GM18909 (cell line): Measurements from ENCODE around the gene PLS1.
"Not testable (repeated sequence)": the region's sequence is repeated elsewhere in the genome, so short reads cannot be mapped to it uniquely, and the experiment has no call there.

Experiments
- ATAC-seq: cut with Tn5 transposase; IDR thresholded peaks from one replicate; pipeline ENCODE4 v1.9.1; 2021; ENCODE audit warnings: mild to moderate bottlenecking; ENCODE audit not compliant: unreplicated experiment, poor library complexity

PLS1 gene, protein sequence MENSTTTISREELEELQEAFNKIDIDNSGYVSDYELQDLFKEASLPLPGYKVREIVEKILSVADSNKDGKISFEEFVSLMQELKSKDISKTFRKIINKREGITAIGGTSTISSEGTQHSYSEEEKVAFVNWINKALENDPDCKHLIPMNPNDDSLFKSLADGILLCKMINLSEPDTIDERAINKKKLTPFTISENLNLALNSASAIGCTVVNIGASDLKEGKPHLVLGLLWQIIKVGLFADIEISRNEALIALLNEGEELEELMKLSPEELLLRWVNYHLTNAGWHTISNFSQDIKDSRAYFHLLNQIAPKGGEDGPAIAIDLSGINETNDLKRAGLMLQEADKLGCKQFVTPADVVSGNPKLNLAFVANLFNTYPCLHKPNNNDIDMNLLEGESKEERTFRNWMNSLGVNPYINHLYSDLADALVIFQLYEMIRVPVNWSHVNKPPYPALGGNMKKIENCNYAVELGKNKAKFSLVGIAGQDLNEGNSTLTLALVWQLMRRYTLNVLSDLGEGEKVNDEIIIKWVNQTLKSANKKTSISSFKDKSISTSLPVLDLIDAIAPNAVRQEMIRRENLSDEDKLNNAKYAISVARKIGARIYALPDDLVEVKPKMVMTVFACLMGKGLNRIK

DNA sequence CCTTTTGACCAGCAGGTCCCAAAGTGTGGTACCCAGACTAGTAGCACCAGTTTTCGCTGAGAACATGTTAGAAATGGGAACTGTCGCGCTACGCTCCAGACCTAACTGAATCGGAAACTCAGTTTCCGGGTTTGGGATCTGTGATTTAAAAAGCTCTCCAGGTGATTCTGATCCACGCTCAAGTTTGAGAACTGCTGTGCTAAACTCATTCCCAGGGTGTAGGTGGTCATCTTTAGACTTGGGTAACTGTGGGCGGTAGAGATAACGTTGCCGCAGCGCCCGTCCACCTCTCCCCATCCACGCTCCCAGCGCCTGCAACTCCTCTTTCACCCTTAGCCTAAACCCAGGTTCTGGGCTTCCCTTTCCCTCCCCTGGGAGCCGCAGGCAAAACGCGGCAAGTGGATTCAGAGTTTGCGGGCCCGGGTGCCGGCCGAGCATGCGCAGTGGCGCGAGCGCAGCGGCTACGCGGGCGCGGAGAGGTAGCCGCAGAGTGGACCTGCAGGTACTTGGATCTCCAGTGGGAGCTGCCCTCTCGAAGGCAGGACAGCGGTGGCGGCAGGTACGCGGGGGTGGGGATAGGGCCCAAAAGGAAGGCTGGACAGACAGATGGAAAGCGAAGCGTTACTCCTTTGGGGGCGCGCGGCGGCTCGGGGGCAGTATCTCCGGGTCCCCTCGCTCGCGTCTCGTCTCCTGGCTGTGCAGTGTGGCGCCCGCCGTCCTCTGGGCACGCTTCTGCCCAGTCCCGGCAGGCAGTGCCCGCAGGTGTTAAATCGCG lies at the start of gene PLS1:
Gene PLS1 (plus strand): TSS at position 443 of the 775 bp plus-strand sequence. CDS start 67,845 bp downstream, outside the sequence.
- peak; percentile 86 for ATAC-seq

DNA sequence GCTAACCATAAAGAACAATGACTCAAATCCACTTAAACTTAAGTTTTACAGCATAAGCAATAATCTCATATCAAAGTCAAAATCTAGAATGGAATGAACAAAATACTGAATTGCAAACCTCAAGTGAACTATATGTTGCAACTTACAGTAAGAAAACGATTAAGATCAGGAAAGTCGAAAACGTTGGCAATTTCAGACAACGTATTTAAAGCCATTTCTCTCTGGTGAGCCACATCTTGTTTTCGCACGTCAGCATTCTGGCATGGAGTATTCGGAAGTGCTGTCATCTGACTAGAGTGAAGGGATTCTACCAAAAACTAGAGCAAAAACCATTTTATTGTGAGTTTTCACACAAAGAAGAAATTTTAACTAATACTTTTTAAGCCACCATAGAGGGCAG lies 46.2 kb upstream of the PLS1 start:
- ATAC-seq = no peak

DNA sequence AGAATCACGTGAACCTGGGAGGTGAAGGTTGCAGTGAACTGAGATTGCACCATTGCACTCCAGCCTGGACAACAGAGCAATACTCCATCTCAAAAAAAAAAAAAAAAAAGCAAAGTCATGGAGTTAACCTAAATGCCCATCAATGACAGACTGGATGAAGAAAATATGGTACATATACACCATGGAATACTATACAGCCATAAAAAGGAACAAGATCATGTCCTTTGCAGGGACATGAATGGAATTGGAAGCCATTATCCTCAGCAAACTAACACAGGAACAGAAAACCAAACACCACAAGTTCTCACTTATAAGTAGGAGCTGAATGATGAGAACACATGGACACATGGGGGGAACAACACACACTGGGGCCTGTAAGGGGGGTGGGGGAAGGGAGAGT lies 43.6 kb upstream of the PLS1 start:
- ATAC-seq = not testable (repeated sequence)

DNA sequence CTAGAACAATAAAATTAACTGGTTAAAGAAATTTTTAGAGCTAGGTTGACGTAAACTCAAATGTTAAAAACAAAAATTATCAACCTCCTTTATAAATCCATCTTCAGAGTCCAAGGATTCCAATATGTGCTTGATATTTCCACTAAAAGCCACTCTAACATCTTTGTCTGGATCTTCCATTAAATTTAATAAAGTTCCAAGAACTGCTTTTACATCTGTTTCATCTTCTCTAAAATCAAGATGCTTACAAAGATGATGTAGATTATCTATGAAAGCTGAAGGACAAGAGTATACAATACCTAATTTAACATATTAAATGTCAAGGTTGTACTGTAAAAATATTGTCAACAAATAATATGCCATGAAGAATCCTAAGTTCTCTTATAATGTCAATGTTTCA lies 42.5 kb upstream of the PLS1 start:
- ATAC-seq = no peak

DNA sequence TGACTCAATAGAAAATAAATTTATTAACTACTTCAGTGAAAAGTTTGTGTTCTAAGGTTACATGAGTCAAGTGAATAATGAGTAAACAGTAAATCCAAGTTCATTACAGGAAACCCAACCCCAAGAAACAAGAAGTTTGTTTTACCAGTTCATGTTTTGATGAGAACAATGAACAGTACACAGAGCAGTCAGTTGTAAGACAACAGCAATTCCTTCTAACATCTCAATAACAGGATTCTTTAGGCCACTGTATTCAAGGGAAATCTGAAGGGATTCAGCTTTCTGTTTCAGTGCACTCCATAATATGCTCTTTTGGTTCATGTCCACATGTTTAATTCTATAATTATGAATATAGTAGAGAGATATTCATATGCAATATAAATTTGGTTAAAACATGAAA lies 36.1 kb upstream of the PLS1 start:
- no peak for ATAC-seq

DNA sequence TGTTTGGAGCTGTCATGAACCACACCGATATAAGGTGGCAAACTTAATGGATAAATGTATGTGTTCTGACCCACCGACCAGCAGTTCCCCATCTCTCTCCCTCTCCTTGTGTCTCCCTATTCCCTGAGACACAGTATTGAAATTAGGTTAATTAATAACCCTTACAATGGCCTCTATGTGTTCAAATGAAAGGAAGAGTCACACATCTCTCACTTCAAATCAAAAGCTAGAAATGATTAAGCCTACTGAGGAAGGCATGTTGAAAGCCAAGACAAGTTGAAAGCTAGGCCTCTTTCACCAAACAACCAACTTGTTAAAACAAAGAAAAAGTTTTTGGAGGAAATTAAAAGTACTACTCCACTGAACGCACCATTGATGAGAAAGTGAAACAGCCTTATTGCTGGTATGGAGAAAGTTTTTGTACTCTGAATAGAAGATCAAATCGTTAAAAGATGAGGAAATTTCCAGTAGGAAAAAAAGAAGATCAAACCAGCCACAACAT lies 32.6 kb upstream of the PLS1 start:
- no peak for ATAC-seq

DNA sequence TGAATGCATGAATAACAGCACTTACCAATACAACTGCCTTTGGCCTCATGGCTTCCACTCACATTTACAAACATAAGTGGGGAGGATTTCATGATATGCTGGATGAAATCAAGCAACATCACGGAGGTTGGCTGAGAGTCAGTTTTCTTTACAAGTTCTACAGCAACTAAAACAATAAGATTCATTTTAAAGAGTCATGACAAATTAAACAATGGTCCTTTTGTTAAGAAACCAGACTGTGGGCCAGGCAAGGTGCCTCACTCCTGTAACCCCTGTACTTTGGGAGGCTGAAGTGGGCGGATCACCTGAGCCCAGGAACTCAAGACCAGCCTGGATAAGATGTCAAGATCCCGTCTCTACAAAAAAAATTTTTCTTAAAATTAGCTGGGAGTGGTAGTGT lies 30.1 kb upstream of the PLS1 start:
- ATAC-seq = no peak

DNA sequence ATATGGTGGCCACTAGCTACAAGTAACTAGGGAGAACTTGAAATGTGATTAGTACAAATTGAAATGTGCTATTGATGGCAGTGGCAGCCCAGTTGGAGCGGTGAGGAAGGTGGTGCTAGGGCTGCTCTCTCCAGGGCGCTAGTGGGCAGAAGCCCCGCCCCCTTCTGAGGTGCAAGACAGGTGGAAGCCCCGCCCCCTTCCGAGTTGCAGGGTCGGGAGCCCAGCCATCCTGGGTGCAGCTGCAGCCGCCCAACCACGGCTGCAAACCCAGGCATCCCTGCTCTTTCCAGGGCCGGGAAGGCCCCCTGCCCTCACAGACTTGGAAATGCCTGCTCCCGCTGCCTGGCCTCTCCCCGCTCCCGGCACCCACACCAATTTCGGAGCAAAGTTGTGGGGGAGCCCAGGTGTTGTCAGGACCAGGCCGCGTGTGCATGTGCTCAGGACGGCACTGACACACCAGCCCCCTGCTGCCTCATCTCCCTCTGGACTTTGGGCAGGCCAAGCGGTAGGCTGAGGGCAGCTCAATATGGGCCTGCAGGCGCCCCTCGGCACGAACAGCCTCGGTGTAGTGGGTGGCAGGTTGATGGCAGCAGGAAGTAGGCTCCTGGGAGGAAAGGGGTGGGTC lies 27.7 kb upstream of the PLS1 start:
- no peak for ATAC-seq

DNA sequence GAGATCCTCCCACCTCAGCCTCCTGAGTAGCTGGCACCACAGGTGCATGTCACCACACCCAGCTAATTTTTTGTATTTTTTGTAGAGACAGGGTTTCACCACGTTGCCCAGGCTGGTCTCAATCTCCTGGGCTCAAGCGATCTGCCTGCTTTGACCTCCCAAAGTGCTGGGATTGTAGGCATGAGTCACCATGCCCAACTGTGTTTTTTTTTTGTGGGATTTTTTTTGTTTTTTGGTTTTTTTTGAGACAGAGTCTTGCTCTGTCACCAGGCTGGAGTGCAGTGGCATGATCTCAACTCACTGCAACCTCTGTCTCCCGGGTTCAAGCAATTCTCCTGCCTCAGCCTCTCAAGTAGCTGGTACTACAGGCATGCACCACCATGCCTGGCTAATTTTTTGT lies 26.8 kb upstream of the PLS1 start:
- ATAC-seq = not testable (repeated sequence)

DNA sequence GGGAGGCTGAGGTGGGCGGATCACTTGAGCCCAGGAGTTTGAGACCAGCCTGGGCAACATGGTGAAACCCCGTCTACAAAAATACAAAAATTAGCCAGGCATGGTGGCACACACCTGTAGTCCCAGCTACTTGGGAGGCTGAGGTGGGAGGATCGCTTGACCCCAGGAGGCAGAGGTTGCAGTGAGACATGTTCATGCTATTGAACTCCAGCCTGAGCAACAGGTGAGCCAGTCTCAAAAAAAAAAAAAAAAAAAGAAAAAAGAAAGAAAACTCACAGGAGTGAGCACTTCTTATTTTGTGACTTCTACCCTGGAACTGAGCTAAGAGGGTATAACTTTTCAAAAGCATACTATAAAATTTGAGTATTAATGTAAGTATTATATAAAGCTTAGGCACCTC lies 22.0 kb upstream of the PLS1 start:
- not testable (repeated sequence) for ATAC-seq

DNA sequence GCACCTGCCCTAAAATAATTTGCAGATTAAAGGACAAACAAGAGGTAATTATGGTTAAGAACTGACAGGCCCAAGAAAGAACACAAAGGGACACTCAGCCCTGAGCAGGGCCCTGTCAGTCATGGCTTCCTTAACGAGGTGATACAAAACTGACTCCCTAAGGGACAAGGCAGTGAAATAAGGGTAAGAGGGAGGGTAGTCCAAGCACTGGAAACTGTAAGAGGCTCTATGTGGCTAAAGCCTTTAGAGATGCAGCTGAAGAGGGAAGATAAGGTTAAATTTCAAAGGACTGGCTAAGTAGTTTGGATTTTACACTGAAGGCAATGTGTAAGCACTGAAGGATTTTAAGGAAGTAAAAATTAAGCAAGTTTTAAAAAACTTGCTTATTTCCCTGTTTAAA lies 21.5 kb upstream of the PLS1 start:
- no peak for ATAC-seq

DNA sequence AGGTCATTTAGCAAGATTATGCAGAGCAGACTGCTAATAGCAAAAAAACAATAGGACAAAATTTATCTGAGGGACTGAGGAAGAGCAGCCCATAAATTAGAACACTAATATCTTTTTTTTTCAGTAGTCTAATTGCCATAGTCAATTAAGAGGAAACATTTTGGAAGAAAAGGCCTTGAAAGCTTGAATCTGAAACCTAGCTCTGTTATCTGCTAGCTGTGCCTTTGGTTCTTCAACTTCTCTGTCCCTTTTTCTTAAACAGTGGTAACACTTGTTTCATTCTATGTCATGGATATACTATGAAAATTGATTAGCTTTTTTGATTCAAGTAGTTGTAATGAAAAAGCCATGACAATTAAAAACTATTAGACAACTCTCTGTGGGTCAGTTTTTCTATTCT lies 19.4 kb upstream of the PLS1 start:
- ATAC-seq = no peak

DNA sequence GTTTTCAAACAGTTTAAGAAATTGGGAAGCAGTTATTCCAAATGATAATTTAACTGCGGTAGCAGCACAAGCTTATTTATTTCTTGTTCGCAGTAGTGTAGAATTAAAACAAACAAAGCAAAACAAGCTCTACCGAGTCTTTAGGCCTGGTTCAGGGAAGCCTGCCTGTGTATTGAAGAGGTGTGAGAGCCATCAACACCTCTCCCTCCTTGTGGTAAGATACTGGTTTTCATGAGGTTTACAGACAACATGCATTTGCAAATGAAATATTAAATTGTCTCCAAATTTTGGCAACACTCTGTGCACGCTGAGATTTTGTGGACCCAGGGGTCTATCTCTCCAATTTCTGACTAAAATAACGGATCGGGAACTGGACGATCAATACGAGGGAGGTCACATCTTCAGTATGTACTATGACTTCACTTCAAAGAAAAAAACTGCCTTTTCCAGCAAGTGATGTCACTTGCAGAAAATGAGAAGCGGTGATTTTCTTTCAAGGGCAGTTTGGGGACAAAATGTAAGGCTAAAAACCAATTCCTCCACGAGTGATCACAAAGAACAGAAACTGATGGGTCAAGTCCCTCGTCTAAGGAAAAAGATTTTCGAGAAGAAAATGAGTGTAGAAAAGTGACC lies 18.4 kb upstream of the PLS1 start:
- ATAC-seq = no peak

DNA sequence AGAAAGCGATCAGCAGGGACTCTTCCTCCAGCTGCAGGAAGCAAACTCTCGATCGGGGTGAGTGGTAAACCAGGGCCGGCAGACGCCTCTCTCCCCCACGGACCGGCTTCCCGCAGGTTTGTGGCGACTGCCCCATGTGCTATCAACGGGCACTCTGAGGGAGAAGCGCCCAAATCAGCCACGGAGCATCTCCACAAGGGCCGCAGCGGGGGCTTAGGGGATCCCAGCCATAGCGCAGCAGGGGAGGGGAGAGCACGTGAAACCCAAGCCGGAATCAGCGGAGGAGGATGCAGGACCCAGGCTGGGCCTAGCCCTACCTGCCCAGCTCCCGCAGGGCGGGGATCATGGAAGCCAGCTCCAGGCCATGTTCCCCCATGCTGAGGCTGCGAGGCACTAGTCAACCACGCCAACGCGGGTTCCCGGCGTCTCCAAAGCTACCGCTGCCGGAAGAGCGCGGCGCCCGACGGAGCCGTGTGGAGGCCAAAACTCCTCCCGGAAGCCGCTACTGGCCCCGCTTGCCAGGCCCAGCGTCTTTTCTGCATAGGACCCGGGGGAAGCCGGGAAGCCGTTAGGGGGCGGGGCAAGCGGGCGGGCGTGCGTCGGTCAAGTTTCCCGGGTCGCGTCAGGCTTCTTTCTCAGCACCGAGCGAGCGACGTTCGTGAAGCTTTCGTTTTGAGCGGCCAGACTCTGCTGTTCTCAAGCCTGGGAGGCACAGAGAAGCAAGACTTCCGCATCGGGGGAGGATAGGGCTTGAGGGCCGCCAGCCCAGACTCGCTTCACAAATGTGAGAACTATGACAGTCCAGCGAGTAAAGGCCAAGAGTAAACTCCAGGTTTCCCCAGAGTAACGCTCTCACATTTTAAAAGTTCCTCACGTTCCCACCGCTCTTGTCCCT lies 17.6 kb upstream of the PLS1 start, which contains the start of gene ATR:
Gene ATR (minus strand): TSS at position 405 of the 895 bp plus-strand sequence. CDS start 29 bp downstream, at position 376.
- ATAC-seq = peak; percentile 94

DNA sequence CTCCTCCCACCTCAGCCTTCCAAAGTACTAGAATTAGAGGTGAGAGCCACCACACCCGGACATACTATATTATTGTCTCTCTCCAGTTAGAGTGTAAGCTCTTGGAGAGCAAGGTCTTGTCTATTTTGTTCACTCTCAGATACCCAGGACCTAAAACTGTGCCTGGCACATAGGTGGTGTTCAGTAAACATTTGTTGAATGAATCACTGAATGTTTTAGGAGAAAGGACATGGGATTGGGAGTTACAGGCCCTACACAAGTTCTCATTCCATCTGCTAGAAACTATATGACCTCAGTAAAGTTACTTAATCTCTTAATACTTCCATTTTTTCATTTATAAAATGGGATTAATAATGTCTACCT lies 16.2 kb upstream of the PLS1 start:
- no peak for ATAC-seq

DNA sequence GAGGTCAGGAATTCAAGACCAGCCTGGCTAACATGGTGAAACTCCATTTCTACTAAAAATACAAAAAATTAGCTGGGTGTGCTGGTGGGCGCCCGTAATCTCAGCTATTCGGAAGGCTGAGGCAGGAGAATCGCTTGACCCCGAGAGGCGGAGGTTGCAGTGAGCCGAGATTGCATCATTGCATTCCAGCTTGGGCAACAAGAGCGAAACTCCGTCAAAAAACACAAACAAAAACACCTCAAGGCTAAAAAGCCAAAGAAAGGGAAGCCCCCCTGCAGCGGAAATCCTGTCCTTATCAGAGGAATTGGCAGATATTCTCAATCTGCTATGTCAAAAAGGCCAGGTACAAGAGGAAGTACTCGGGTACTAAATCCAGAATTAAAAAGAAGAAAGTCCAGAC lies 15.1 kb upstream of the PLS1 start:
- not testable (repeated sequence) for ATAC-seq

DNA sequence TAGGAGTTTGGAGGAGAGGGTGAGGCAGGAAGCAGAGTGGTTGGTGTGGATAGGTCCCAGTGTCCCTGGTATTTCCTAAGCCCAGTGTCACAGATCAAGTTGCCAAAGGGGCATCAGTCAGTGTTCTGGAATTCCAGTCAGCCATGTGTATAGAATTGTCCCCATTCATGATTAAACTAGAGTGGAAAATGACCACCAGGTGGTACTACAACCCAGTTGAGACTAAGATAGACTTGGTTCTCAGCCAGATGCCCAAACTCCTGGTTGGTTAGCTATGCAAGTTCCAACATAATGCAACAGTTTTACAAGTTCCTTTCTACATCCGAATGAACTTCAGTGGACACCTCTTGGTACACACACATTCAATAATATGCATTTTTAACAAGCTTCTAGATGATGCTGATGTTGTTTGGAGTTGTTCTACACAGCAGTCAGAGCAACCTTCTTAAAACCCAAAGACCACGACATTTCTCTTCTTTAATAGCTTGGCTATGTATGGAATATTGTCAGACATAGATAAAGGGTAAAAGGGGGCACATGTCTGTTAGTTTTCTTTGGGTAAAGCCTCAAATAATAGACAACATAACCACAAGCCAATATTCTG lies 9.3 kb upstream of the PLS1 start:
- peak; percentile 69 for ATAC-seq

DNA sequence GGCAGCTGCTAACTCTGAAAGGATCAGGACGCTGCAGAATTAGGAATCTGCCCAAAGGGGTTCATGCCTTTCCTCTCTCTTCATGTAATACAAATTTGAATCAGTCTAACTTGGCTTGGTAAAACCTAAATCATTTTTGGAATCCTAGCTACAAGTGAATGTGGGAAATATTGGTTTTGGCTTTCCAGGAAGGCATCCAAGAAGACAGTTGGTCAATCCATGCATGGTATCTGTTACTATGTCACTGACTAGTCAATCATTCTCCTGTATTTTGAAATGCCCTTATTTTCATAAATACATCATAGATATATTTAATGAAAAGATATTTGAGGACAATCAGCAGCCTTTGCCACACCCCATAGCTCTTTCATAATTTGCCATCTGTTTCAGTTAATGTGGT lies 7.5 kb upstream of the PLS1 start:
- ATAC-seq = no peak

DNA sequence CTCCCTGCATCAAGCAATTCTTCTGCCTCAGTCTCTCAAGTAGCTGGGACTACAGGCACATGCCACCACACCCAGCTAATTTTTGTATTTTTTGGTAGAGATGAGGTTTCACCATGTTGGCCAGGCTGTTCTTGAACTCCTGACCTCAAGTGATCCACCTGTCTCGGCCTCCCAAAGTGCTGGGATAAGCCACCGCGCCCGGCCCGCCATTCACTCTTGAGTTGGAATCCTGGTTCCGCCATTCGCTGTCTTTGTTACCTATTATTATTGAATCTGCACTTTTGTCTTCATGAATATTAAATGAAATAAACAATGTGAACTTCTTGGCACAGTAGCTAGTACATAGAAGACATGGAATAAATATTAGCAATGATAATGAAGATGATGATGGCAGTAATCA lies 3.9 kb upstream of the PLS1 start:
- ATAC-seq = not testable (repeated sequence)
